ENCODE measurements around the gene TMEM106A. TPM values are rescaled to one million over a fixed set of nuclear protein-coding genes. Genes with fewer than 3 reads are reported as not detected.

The TMEM106A gene
- 1.1 and 1.7 TPM in 2 replicates for total RNA-seq

GRCh38 chr17:43211480-43212402, at the start of gene TMEM106A:
Gene TMEM106A, plus strand, starts transcription at chr17:43211875. Its CDS starts 1,167 bp downstream, at chr17:43213042.

GRCh38 chr17:43170766-43171585, 40.7 kb upstream of the TMEM106A start, which contains the start of gene NBR1:
Gene NBR1, plus strand, starts transcription at chr17:43171214. Its CDS starts 4,586 bp downstream, at chr17:43175800.

GRCh38 chr17:43228020-43228782, 16.5 kb downstream of the TMEM106A start, which contains the start of gene CCDC200:
Gene CCDC200, minus strand, starts transcription at chr17:43228623. Its CDS starts 69 bp downstream, at chr17:43228554.

GRCh38 chr17:43233877-43234276, 22.2 kb downstream of the TMEM106A start, which contains the start of gene RNU2-1:
Gene RNU2-1, minus strand, starts transcription at chr17:43233977.

Other genes with a start within 250 kb of the TMEM106A start
- 21.2 and 31.6 TPM in 2 replicates for gene AARSD1, start 247.4 kb upstream of the TMEM106A start, total RNA-seq
- gene PTGES3L, start 231.8 kb upstream of the TMEM106A start, total RNA-seq, result 0.09 and 0.14 TPM in 2 replicates
- 6.3 and 10.1 TPM in 2 replicates for gene RUNDC1, start 231.3 kb upstream of the TMEM106A start, total RNA-seq
- gene RPL27, start 213.5 kb upstream of the TMEM106A start, total RNA-seq, result 1,624 and 1,964 TPM in 2 replicates
- 30.1 and 32.9 TPM in 2 replicates for gene IFI35, start 205.1 kb upstream of the TMEM106A start, total RNA-seq
- 230 and 338 TPM in 2 replicates for gene VAT1, start 189.5 kb upstream of the TMEM106A start, total RNA-seq
- 0.92 and 1.00 TPM in 2 replicates for gene RND2, start 186.6 kb upstream of the TMEM106A start, total RNA-seq
- gene BRCA1, start 86.5 kb upstream of the TMEM106A start, total RNA-seq, result 5.1 and 7.3 TPM in 2 replicates
- 110 and 112 TPM in 2 replicates for gene NBR1, start 40.7 kb upstream of the TMEM106A start, total RNA-seq
- not detected in 2 replicates for gene CCDC200, start 16.7 kb downstream of the TMEM106A start, total RNA-seq
- gene RNU2-1, start 22.1 kb downstream of the TMEM106A start, total RNA-seq, result not detected in 2 replicates
- 36.0 and 49.8 TPM in 2 replicates for gene ARL4D, start 187.1 kb downstream of the TMEM106A start, total RNA-seq